GM23338 (cell line): ENCODE results near the gene TUBB4A. TPM values are rescaled to one million over a fixed set of nuclear protein-coding genes. Genes with fewer than 3 reads are reported as not detected.

ENCODE experiments used
- ATAC-seq: fragments of 200-7000 bp; cut with Tn5 transposase; 3 replicates; pipeline ENCODE4 v1.9.1; 2020
- DNase-seq: peaks from one replicate; pipeline ENCODE4 v3.0.0-alpha.2; 2015; ENCODE audit warnings: low spot score
- H2AFZ ChIP-seq: fragments of 200-600 bp; sonication (generic); 2 replicates; pipeline ENCODE4 v1.8.0; 2016; ENCODE audit warnings: antibody characterized with exemption, mild to moderate bottlenecking, moderate library complexity
- H3F3A ChIP-seq: fragments of 200-600 bp; sonication (generic); replicated peaks from 2 replicates; pipeline ENCODE4 v1.8.0; 2017; ENCODE audit warnings: antibody characterized with exemption, mixed run types, low read depth
- H3K27ac ChIP-seq: fragments of 200-600 bp; sonication (generic); 2 replicates; pipeline ENCODE4 v1.6.1; 2016; ENCODE audit warnings: low read depth
- H3K27me3 ChIP-seq: fragments of 200-600 bp; sonication (generic); 2 replicates; pipeline ENCODE4 v1.8.0; 2016; ENCODE audit warnings: mild to moderate bottlenecking, mixed run types, moderate library complexity; ENCODE audit not compliant: insufficient read depth
- H3K36me3 ChIP-seq: fragments of 200-600 bp; sonication (generic); 2 replicates; pipeline ENCODE4 v1.8.0; 2016; ENCODE audit warnings: mild to moderate bottlenecking; ENCODE audit not compliant: insufficient read depth
- H3K4me1 ChIP-seq: fragments of 200-600 bp; sonication (generic); 2 replicates; pipeline ENCODE4 v1.8.0; 2016; ENCODE audit warnings: mild to moderate bottlenecking, moderate library complexity; ENCODE audit not compliant: insufficient read depth
- H3K4me2 ChIP-seq: fragments of 200-600 bp; sonication (generic); 2 replicates; pipeline ENCODE4 v1.7.1; 2017; ENCODE audit warnings: mixed run types
- H3K4me3 ChIP-seq: fragments of 200-600 bp; sonication (generic); 2 replicates; pipeline ENCODE4 v1.6.1; 2016; ENCODE audit warnings: mixed run types
- H3K79me2 ChIP-seq: fragments of 200-600 bp; sonication (generic); replicated peaks from 2 replicates; pipeline ENCODE4 v1.8.0; 2017; ENCODE audit warnings: mild to moderate bottlenecking; ENCODE audit not compliant: insufficient read depth
- H3K9me2 ChIP-seq: fragments of 200-600 bp; sonication (generic); 2 replicates; pipeline ENCODE4 v1.8.0; 2017; ENCODE audit not compliant: insufficient read depth
- H4K20me1 ChIP-seq: fragments of 200-600 bp; sonication (generic); replicated peaks from 2 replicates; pipeline ENCODE4 v1.8.0; 2017; ENCODE audit warnings: mild to moderate bottlenecking; ENCODE audit not compliant: insufficient read depth
- H3K27ac Mint-ChIP-seq: 2 replicates; pipeline ENCODE4 v1.8.0; 2020; ENCODE audit warnings: inconsistent platforms, mild to moderate bottlenecking, moderate library complexity, mixed read lengths
- H3K27me3 Mint-ChIP-seq: 3 replicates; pipeline ENCODE4 v1.8.0; 2022; ENCODE audit warnings: low read depth, mild to moderate bottlenecking, moderate library complexity, mixed read lengths, inconsistent platforms; ENCODE audit not compliant: insufficient read depth, poor library complexity
- H3K36me3 Mint-ChIP-seq: 3 replicates; pipeline ENCODE4 v1.8.0; 2021; ENCODE audit warnings: low read depth, mild to moderate bottlenecking, inconsistent platforms, moderate library complexity, mixed read lengths
- H3K4me1 Mint-ChIP-seq: 3 replicates; pipeline ENCODE4 v1.8.0; 2020; ENCODE audit warnings: mild to moderate bottlenecking, inconsistent platforms, mixed read lengths
- H3K4me3 Mint-ChIP-seq: 3 replicates; pipeline ENCODE4 v1.8.0; 2021; ENCODE audit warnings: moderate library complexity, mild to moderate bottlenecking, inconsistent platforms, mixed read lengths
- H3K9me3 Mint-ChIP-seq: 3 replicates; pipeline ENCODE4 v1.8.0; 2020; ENCODE audit warnings: moderate library complexity, mild to moderate bottlenecking, inconsistent platforms, mixed read lengths
- CREB1 ChIP-seq: fragments of 250-450 bp; sonication (Bioruptor Pico); IDR thresholded peaks from 2 replicates; pipeline ENCODE4 v1.5.0; 2020; ENCODE audit warnings: low read depth, mild to moderate bottlenecking, moderate library complexity
- CTCF ChIP-seq, 2 experiments: fragments of 200-600 bp in 1 of 2; sonication (generic) in 1 of 2; conservative IDR thresholded peaks; 2 replicates each; pipeline versions ENCODE4 v1.5.1 to v1.6.1; 2016 to 2017; ENCODE audit warnings: antibody characterized with exemption in 2 of 2, low read depth in 2 of 2, mild to moderate bottlenecking in 2 of 2, moderate library complexity in 1 of 2
- EZH2 ChIP-seq: fragments of 200-600 bp; sonication (generic); IDR thresholded peaks from one replicate; pipeline ENCODE4 v1.8.0; 2017; ENCODE audit warnings: antibody characterized with exemption, mild to moderate bottlenecking, low read depth; ENCODE audit not compliant: unreplicated experiment
- EZH2phosphoT487 ChIP-seq: fragments of 200-600 bp; sonication (generic); IDR thresholded peaks from one replicate; pipeline ENCODE4 v1.8.1; 2018; ENCODE audit warnings: antibody characterized with exemption; ENCODE audit not compliant: unreplicated experiment
- JUNB ChIP-seq: IDR thresholded peaks from one replicate; pipeline ENCODE4 v1.6.1; 2016; ENCODE audit warnings: antibody characterized with exemption; ENCODE audit not compliant: unreplicated experiment
- NANOG ChIP-seq: IDR thresholded peaks from 2 replicates; pipeline ENCODE4 v1.6.1; 2016; ENCODE audit warnings: antibody characterized with exemption, borderline replicate concordance
- POLR2AphosphoS5 ChIP-seq: IDR thresholded peaks from 2 replicates; pipeline ENCODE4 v1.6.1; 2016; ENCODE audit warnings: antibody characterized with exemption, low read depth
- REST ChIP-seq: IDR thresholded peaks from one replicate; pipeline ENCODE4 v1.6.1; 2018; ENCODE audit warnings: antibody characterized with exemption; ENCODE audit not compliant: unreplicated experiment
- STAT1 ChIP-seq: IDR thresholded peaks from one replicate; pipeline ENCODE4 v1.6.1; 2016; ENCODE audit warnings: antibody characterized with exemption; ENCODE audit not compliant: unreplicated experiment
- ZNF114 ChIP-seq: fragments of 250-450 bp; sonication (Bioruptor Pico); IDR thresholded peaks from 2 replicates; pipeline ENCODE4 v1.5.0; 2020; ENCODE audit warnings: mild to moderate bottlenecking, moderate library complexity
- ZNF331 ChIP-seq: fragments of 250-450 bp; sonication (Bioruptor Pico); IDR thresholded peaks from 2 replicates; pipeline ENCODE4 v1.5.0; 2020; ENCODE audit warnings: low read depth, mild to moderate bottlenecking, moderate library complexity
- polyA plus RNA-seq: library from polyadenylated mRNA; unstranded; fragments of >200 nt; fragmentation: Nextera tagmentation; extraction: Ambion mirVana; gene quantifications from 2 replicates; pipeline ENCODE4 v1.2.1, GENCODE V29; 2016
- total RNA-seq: library from RNA; depleted of rRNA; stranded (reverse); fragments of >200 nt; shearing (Covaris generic); gene quantifications from 2 replicates; pipeline ENCODE4 v1.2.3, GENCODE V29; 2014
- TF ChIP-seq, protein P1 (sequence below): fragments of 250-450 bp; sonication (Bioruptor Pico); IDR thresholded peaks from 2 replicates; pipeline ENCODE4 v1.5.0; 2020; ENCODE audit warnings: mild to moderate bottlenecking, moderate library complexity
- TF ChIP-seq, protein P2 (sequence below): IDR thresholded peaks from 2 replicates; pipeline ENCODE4 v1.6.1; 2016; ENCODE audit warnings: antibody characterized with exemption

TUBB4A gene
- total and polyA plus RNA-seq, 2 experiments from 2014 or later, result 32.9 to 41.7 TPM

GRCh38 chr19:6453951-6454565, 48.1 kb downstream of the TUBB4A start:
- TF ChIP-seq, protein P1, sequence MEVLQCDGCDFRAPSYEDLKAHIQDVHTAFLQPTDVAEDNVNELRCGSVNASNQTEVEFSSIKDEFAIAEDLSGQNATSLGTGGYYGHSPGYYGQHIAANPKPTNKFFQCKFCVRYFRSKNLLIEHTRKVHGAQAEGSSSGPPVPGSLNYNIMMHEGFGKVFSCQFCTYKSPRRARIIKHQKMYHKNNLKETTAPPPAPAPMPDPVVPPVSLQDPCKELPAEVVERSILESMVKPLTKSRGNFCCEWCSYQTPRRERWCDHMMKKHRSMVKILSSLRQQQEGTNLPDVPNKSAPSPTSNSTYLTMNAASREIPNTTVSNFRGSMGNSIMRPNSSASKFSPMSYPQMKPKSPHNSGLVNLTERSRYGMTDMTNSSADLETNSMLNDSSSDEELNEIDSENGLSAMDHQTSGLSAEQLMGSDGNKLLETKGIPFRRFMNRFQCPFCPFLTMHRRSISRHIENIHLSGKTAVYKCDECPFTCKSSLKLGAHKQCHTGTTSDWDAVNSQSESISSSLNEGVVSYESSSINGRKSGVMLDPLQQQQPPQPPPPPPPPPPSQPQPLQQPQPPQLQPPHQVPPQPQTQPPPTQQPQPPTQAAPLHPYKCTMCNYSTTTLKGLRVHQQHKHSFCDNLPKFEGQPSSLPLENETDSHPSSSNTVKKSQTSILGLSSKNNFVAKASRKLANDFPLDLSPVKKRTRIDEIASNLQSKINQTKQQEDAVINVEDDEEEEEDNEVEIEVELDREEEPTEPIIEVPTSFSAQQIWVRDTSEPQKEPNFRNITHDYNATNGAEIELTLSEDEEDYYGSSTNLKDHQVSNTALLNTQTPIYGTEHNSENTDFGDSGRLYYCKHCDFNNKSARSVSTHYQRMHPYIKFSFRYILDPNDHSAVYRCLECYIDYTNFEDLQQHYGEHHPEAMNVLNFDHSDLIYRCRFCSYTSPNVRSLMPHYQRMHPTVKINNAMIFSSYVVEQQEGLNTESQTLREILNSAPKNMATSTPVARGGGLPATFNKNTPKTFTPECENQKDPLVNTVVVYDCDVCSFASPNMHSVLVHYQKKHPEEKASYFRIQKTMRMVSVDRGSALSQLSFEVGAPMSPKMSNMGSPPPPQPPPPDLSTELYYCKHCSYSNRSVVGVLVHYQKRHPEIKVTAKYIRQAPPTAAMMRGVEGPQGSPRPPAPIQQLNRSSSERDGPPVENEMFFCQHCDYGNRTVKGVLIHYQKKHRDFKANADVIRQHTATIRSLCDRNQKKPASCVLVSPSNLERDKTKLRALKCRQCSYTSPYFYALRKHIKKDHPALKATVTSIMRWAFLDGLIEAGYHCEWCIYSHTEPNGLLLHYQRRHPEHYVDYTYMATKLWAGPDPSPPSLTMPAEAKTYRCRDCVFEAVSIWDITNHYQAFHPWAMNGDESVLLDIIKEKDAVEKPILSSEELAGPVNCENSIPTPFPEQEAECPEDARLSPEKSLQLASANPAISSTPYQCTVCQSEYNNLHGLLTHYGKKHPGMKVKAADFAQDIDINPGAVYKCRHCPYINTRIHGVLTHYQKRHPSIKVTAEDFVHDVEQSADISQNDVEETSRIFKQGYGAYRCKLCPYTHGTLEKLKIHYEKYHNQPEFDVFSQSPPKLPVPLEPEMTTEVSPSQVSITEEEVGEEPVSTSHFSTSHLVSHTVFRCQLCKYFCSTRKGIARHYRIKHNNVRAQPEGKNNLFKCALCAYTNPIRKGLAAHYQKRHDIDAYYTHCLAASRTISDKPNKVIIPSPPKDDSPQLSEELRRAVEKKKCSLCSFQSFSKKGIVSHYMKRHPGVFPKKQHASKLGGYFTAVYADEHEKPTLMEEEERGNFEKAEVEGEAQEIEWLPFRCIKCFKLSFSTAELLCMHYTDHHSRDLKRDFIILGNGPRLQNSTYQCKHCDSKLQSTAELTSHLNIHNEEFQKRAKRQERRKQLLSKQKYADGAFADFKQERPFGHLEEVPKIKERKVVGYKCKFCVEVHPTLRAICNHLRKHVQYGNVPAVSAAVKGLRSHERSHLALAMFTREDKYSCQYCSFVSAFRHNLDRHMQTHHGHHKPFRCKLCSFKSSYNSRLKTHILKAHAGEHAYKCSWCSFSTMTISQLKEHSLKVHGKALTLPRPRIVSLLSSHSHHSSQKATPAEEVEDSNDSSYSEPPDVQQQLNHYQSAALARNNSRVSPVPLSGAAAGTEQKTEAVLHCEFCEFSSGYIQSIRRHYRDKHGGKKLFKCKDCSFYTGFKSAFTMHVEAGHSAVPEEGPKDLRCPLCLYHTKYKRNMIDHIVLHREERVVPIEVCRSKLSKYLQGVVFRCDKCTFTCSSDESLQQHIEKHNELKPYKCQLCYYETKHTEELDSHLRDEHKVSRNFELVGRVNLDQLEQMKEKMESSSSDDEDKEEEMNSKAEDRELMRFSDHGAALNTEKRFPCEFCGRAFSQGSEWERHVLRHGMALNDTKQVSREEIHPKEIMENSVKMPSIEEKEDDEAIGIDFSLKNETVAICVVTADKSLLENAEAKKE (CRISPR knock-in tag), result no peak
- TF ChIP-seq CREB1 (CRISPR knock-in tag) (no peak), EZH2phosphoT487 (no peak), REST (no peak), EZH2 (no peak), JUNB (no peak), POLR2AphosphoS5 (no peak), ZNF331 (CRISPR knock-in tag) (no peak), ZNF114 (CRISPR knock-in tag) (no peak), CTCF (conservative IDR thresholded peaks at IDR 0.05; ENCODE audit: low read depth in 2 of 2) (no peak), NANOG (no peak), STAT1 (no peak)
- TF ChIP-seq, protein P2, sequence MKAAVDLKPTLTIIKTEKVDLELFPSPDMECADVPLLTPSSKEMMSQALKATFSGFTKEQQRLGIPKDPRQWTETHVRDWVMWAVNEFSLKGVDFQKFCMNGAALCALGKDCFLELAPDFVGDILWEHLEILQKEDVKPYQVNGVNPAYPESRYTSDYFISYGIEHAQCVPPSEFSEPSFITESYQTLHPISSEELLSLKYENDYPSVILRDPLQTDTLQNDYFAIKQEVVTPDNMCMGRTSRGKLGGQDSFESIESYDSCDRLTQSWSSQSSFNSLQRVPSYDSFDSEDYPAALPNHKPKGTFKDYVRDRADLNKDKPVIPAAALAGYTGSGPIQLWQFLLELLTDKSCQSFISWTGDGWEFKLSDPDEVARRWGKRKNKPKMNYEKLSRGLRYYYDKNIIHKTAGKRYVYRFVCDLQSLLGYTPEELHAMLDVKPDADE, result no peak
- H3K27ac Mint-ChIP-seq, result no peak overlapping the region
- Histone ChIP-seq H3K4me2 (no peak overlapping the region), H3K27ac (no peak overlapping the region), H4K20me1 (no peaks in the 10 kb centered on the region; the same call in 1 of the 2 replicates), H3F3A (no peaks in the 10 kb centered on the region), H3K4me1 (peaks cover 4% of the 10 kb centered on the region; the same call in 1 of the 2 replicates), H3K9me2 (no peaks in the 10 kb centered on the region), H3K4me3 (no peak overlapping the region), H3K27me3 (no peaks in the 10 kb centered on the region), H2AFZ (no peak overlapping the region), H3K79me2 (no peaks in the 10 kb centered on the region), H3K36me3 (peaks cover 11% of the 10 kb centered on the region; the same call in 1 of the 2 replicates)
- H3K4me1 Mint-ChIP-seq, result peaks cover 11% of the 10 kb centered on the region
- peaks cover 51% of the 10 kb centered on the region for H3K36me3 Mint-ChIP-seq
- peaks cover 10% of the 10 kb centered on the region; the same call in 2 of the 3 replicates for H3K9me3 Mint-ChIP-seq
- DNase-seq, result no peak
- no peak for ATAC-seq
- peaks cover 7% of the 10 kb centered on the region for H3K27me3 Mint-ChIP-seq
- no peak overlapping the region for H3K4me3 Mint-ChIP-seq
